AG10803 (cell line): ENCODE data around the gene TAS1R2.
A peak's percentile ranks its signal among the peaks of the same experiment; 100 is the strongest.

Experiments used
- DNase-seq: peaks from one replicate; pipeline ENCODE4 v3.0.0; 2010; ENCODE audit warnings: low read depth
- H3K4me3 ChIP-seq: 2 replicates; pipeline ENCODE4 v1.5.1; 2011; ENCODE audit warnings: mild to moderate bottlenecking, low read length, control low read depth
- TF ChIP-seq, protein P1 (sequence below): conservative IDR thresholded peaks from 2 replicates; pipeline ENCODE4 v1.5.1; 2011; ENCODE audit warnings: mild to moderate bottlenecking, low read length, control low read depth, inconsistent platforms

The TAS1R2 gene

DNA sequence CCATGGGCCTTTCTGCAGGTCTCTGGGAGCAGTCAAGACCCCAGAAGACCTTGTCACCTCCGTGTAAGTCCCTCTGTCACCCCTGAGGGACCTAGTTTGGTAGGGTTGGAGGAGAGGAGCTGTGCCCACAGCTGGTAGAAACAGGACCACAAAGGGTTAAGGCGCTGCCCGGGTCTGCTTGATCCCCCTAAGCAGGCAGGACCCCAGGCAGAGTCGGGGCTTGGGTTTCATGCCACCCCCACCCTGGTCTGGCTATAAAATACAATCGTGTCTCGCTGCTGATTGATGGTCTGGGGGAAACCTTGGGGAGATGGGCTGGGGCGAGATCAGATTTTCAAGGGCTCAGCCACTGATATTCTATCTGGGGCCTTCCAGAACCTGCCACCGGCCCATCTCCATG lies 50.9 kb downstream of the TAS1R2 start:
- H3K4me3 ChIP-seq: no peak overlapping the region
- DNase-seq: no peak
- TF ChIP-seq, protein P1, sequence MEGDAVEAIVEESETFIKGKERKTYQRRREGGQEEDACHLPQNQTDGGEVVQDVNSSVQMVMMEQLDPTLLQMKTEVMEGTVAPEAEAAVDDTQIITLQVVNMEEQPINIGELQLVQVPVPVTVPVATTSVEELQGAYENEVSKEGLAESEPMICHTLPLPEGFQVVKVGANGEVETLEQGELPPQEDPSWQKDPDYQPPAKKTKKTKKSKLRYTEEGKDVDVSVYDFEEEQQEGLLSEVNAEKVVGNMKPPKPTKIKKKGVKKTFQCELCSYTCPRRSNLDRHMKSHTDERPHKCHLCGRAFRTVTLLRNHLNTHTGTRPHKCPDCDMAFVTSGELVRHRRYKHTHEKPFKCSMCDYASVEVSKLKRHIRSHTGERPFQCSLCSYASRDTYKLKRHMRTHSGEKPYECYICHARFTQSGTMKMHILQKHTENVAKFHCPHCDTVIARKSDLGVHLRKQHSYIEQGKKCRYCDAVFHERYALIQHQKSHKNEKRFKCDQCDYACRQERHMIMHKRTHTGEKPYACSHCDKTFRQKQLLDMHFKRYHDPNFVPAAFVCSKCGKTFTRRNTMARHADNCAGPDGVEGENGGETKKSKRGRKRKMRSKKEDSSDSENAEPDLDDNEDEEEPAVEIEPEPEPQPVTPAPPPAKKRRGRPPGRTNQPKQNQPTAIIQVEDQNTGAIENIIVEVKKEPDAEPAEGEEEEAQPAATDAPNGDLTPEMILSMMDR: no peak

- H3K4me3 ChIP-seq: no peak overlapping the region
- TF ChIP-seq, protein P1: no peak
These were observed 52.0 kb downstream of the TAS1R2 start for GRCh38 chr1:18807334-18808063.

DNA sequence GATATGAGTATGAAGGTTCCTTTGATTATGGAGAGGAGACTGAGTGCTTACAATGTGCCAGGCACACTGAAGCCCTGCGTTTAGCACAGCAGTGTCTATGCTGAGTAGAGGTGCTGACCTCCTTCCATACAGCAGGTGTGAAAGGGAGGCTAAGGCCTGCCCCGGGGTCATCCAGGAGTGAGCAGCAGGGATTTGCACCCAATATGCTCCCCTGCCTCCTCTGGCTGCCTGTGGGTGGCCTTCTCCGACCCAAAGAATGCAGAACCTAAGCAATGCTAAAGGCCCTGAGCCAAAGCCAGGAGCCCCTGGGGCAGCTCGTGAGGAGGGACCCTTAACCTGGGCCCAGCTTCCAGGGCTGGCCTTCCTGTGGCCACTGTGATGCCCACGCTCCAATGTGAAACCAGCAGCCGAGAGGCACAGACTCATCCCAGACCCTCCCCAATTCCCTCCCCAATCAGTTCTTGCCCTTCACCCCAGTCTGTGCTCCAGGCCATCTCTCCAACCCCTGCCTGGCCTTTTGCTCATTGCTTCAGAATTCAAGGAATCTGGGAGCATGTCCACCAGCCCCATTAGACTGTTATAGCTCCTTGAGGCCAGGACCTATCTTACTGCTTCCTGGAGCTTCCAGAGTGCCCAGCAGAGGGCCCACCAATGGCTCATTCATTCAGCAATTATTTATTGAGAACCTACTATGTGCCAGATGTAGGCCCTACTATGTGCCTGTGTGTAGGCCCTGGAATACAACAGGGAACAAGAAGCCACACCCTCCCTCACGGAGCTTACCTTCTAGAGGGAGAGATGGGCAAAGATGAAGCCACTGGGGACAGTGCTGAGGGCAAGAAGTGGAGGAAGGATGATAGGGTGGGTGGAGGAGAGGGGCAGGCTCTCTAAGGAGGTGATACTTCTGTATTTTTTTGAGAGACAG lies 53.3 kb downstream of the TAS1R2 start:
- peak; percentile 56 for DNase-seq
- H3K4me3 ChIP-seq: no peak overlapping the region
- TF ChIP-seq, protein P1: peak; percentile 11; the same call in 1 of the 2 replicates

More at GRCh38 chr1:18807334-18808063, 52.0 kb downstream of the TAS1R2 start:
- DNase-seq: no peak

DNA sequence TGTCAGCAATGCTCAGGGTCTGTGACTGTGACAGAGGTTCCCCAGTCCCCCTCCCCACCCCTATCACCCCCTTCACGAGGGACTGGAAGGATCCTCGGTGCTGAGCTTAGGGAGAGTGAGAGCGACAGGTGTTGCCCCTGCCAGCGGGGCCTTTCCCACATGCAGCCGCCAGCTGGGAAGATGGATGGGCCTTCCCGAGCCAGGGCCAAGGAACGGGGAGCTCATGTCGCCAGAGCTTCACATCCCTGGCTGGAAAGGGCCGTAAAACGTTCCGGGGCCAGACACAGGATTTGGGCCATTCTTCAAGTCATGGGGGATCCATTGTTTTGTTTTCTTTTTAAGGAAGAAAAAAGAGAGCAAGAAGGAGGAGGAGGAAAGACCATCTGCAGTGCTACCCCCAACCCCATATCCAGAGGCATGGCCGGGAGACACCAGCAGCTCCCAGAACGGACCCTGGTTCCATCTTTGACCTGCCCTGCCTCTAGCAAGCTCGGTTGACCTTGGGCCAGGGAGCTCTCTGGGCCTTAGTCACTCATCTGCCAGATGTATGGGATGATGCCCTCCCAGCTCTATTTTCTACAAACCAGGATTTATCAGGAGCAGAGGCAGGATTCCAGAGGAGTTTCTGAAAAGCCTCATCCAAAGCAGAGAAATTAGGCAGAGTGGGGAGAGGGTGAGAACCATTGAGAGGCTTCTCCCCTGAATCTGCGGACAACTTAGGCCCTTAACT lies 54.1 kb downstream of the TAS1R2 start:
- H3K4me3 ChIP-seq: no peak overlapping the region
- TF ChIP-seq, protein P1: no peak
- peak; percentile 18 for DNase-seq

GRCh38 chr1:18803851-18804250 lies 55.6 kb downstream of the TAS1R2 start:
- DNase-seq: no peak

GRCh38 chr1:18803151-18803791 lies 56.2 kb downstream of the TAS1R2 start:
- DNase-seq: no peak
- H3K4me3 ChIP-seq: no peak overlapping the region
- TF ChIP-seq, protein P1: no peak

More at GRCh38 chr1:18803851-18804250, 55.6 kb downstream of the TAS1R2 start:
- TF ChIP-seq, protein P1: no peak
- no peak overlapping the region for H3K4me3 ChIP-seq
